H1 (cell line): ENCODE measurements around the gene KRTAP5-8. TPM values are rescaled to one million over a fixed set of nuclear protein-coding genes. Genes with fewer than 3 reads are reported as not detected.

Experiments used
- CHD1 ChIP-seq: IDR thresholded peaks from 2 replicates; pipeline ENCODE4 v1.6.1; 2012; ENCODE audit warnings: low read depth, low read length, improper control_type of control experiment
- JUND ChIP-seq: IDR thresholded peaks from 2 replicates; pipeline ENCODE4 v1.6.1; 2011; ENCODE audit warnings: mild to moderate bottlenecking, improper control_type of control experiment, low read length
- KDM4A ChIP-seq: IDR thresholded peaks from one replicate; pipeline ENCODE4 v1.7.1; 2012; ENCODE audit warnings: low read depth, mild to moderate bottlenecking, moderate library complexity, low read length, inconsistent platforms; ENCODE audit not compliant: severe bottlenecking
- MAFK ChIP-seq: IDR thresholded peaks from 2 replicates; pipeline ENCODE4 v1.6.1; 2012; ENCODE audit warnings: low read depth, mild to moderate bottlenecking, improper control_type of control experiment, low read length
- SIRT6 ChIP-seq: IDR thresholded peaks from one replicate; pipeline ENCODE4 v1.7.1; 2012; ENCODE audit warnings: low read length, inconsistent platforms
- SIX5 ChIP-seq: IDR thresholded peaks from 2 replicates; pipeline ENCODE4 v1.6.1; 2011; ENCODE audit warnings: mild to moderate bottlenecking, low read depth, low read length
- polyA plus RNA-seq, 7 experiments: library from polyadenylated mRNA; depleted of rRNA in 3 of 7; stranded (reverse) in 5 of 7; unstranded in 2 of 7; fragments of >200 nt in 5 of 7; fragments of 200-250 nt in 2 of 7; gene quantifications; 1 replicate in 5 of 7; 2 replicates in 1 of 7; 4 replicates in 1 of 7; pipeline versions ENCODE4 v1.2.1 to v1.2.3, GENCODE V29; 2011 to 2013; ENCODE audit warnings: missing spikeins in 2 of 7, mixed read lengths in 2 of 7
- total RNA-seq: library from RNA; stranded (reverse); fragmentation: NEBNext Ultra II Directional; extraction: Animal tissue kit (Norgen Biotek cat#: 25700); gene quantifications from 2 replicates; pipeline ENCODE4 v1.2.1, GENCODE V29; 2021
- TF ChIP-seq, protein P1 (sequence below): fragments of 300-600 bp; sonication (generic); IDR thresholded peaks from 2 replicates; pipeline ENCODE4 v1.7.1; 2012; ENCODE audit warnings: low read length, moderate library complexity, mild to moderate bottlenecking, inconsistent platforms; ENCODE audit not compliant: insufficient replicate concordance
- TF ChIP-seq, protein P2 (sequence below): IDR thresholded peaks from 2 replicates; pipeline ENCODE4 v1.6.1; 2012; ENCODE audit warnings: low read length, inconsistent platforms

Gene KRTAP5-8
- total and polyA plus RNA-seq, 2 of the 8 experiments (the other 6 are each of a cell fraction or from before 2014, with no cell fraction given): not detected

DNA sequence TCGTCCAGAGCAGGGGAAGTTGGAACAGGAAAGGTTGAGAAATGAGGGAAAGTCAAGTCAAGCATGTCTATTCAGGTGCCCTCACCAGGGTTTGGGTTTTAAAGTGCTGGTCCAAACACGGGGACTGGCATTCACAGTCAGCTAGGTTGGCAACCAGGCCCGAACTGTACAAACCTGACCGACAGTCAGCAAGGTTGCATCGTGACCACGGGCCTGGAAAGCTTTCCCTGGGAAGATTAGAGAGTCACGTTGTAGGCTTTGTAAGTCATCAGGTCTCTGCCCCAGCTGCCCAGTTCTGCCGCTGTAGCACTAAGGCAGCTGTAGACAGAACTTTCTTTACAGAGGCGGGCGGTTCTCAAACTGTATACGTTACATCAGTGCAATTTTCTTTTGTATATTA, 35.0 kb downstream of the KRTAP5-8 start (continued):
- TF ChIP-seq, protein P1, sequence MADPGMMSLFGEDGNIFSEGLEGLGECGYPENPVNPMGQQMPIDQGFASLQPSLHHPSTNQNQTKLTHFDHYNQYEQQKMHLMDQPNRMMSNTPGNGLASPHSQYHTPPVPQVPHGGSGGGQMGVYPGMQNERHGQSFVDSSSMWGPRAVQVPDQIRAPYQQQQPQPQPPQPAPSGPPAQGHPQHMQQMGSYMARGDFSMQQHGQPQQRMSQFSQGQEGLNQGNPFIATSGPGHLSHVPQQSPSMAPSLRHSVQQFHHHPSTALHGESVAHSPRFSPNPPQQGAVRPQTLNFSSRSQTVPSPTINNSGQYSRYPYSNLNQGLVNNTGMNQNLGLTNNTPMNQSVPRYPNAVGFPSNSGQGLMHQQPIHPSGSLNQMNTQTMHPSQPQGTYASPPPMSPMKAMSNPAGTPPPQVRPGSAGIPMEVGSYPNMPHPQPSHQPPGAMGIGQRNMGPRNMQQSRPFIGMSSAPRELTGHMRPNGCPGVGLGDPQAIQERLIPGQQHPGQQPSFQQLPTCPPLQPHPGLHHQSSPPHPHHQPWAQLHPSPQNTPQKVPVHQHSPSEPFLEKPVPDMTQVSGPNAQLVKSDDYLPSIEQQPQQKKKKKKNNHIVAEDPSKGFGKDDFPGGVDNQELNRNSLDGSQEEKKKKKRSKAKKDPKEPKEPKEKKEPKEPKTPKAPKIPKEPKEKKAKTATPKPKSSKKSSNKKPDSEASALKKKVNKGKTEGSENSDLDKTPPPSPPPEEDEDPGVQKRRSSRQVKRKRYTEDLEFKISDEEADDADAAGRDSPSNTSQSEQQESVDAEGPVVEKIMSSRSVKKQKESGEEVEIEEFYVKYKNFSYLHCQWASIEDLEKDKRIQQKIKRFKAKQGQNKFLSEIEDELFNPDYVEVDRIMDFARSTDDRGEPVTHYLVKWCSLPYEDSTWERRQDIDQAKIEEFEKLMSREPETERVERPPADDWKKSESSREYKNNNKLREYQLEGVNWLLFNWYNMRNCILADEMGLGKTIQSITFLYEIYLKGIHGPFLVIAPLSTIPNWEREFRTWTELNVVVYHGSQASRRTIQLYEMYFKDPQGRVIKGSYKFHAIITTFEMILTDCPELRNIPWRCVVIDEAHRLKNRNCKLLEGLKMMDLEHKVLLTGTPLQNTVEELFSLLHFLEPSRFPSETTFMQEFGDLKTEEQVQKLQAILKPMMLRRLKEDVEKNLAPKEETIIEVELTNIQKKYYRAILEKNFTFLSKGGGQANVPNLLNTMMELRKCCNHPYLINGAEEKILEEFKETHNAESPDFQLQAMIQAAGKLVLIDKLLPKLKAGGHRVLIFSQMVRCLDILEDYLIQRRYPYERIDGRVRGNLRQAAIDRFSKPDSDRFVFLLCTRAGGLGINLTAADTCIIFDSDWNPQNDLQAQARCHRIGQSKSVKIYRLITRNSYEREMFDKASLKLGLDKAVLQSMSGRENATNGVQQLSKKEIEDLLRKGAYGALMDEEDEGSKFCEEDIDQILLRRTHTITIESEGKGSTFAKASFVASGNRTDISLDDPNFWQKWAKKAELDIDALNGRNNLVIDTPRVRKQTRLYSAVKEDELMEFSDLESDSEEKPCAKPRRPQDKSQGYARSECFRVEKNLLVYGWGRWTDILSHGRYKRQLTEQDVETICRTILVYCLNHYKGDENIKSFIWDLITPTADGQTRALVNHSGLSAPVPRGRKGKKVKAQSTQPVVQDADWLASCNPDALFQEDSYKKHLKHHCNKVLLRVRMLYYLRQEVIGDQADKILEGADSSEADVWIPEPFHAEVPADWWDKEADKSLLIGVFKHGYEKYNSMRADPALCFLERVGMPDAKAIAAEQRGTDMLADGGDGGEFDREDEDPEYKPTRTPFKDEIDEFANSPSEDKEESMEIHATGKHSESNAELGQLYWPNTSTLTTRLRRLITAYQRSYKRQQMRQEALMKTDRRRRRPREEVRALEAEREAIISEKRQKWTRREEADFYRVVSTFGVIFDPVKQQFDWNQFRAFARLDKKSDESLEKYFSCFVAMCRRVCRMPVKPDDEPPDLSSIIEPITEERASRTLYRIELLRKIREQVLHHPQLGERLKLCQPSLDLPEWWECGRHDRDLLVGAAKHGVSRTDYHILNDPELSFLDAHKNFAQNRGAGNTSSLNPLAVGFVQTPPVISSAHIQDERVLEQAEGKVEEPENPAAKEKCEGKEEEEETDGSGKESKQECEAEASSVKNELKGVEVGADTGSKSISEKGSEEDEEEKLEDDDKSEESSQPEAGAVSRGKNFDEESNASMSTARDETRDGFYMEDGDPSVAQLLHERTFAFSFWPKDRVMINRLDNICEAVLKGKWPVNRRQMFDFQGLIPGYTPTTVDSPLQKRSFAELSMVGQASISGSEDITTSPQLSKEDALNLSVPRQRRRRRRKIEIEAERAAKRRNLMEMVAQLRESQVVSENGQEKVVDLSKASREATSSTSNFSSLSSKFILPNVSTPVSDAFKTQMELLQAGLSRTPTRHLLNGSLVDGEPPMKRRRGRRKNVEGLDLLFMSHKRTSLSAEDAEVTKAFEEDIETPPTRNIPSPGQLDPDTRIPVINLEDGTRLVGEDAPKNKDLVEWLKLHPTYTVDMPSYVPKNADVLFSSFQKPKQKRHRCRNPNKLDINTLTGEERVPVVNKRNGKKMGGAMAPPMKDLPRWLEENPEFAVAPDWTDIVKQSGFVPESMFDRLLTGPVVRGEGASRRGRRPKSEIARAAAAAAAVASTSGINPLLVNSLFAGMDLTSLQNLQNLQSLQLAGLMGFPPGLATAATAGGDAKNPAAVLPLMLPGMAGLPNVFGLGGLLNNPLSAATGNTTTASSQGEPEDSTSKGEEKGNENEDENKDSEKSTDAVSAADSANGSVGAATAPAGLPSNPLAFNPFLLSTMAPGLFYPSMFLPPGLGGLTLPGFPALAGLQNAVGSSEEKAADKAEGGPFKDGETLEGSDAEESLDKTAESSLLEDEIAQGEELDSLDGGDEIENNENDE: no peak
- TF ChIP-seq CHD1 (no peak), JUND (no peak), SIRT6 (no peak), KDM4A (no peak), SIX5 (no peak), MAFK (no peak)
- TF ChIP-seq, protein P2, sequence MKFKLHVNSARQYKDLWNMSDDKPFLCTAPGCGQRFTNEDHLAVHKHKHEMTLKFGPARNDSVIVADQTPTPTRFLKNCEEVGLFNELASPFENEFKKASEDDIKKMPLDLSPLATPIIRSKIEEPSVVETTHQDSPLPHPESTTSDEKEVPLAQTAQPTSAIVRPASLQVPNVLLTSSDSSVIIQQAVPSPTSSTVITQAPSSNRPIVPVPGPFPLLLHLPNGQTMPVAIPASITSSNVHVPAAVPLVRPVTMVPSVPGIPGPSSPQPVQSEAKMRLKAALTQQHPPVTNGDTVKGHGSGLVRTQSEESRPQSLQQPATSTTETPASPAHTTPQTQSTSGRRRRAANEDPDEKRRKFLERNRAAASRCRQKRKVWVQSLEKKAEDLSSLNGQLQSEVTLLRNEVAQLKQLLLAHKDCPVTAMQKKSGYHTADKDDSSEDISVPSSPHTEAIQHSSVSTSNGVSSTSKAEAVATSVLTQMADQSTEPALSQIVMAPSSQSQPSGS: no peak
